Measurements from ENCODE around the gene SP140. TPM values are rescaled to one million over a fixed set of nuclear protein-coding genes. Genes with fewer than 3 reads are reported as not detected.

The SP140 gene
- total and polyA plus RNA-seq, 2 of the 8 experiments (the other 6 are each of a cell fraction or from before 2014, with no cell fraction given): 0.23 to 1.3 TPM

GRCh38 chr2:230305416-230306275 is 80.1 kb downstream of the SP140 start:
- no peak overlapping the region for H2AK5ac ChIP-seq (ENCODE audit: low read depth, low read length)
- no peak overlapping the region for H3K23ac ChIP-seq (ENCODE audit: insufficient read length)
- no peak overlapping the region for H2BK5ac ChIP-seq (ENCODE audit: low read depth, low read length)
- H3K79me1 ChIP-seq (ENCODE audit: low read depth, low read length): no peaks in the 10 kb centered on the region
- no peaks in the 10 kb centered on the region for H3K23me2 ChIP-seq (ENCODE audit: low read depth, low read length)
- peaks cover 0 to 3% of the 10 kb centered on the region in 2 experiments; a peak in 1 of 4 replicates for H3K9me3 ChIP-seq (ENCODE audit: insufficient read depth in 2 of 2, low read depth in 1 of 2, low read length in 1 of 2)
- H3K27ac ChIP-seq (ENCODE audit: low read depth, low read length): no peak overlapping the region
- no peak overlapping the region for H3K14ac ChIP-seq (ENCODE audit: insufficient read length)
- H4K20me1 ChIP-seq (replicated peaks in 1 of 2; ENCODE audit: control insufficient read depth in 1 of 2, insufficient read depth in 2 of 2, low read length in 2 of 2): no peaks in the 10 kb centered on the region
- H2BK120ac ChIP-seq (replicated peaks; ENCODE audit: low read depth, low read length): no peak overlapping the region
- ChIA-PET CTCF (ENCODE audit: partially characterized antibody) (no interaction called here), POLR2A (ENCODE audit: partially characterized antibody) (no interaction called here)
- no peak overlapping the region for H3K4me3 ChIP-seq (ENCODE audit: extremely low read depth in 1 of 4, insufficient read depth in 2 of 4, low read depth in 3 of 4, low read length in 4 of 4)
- no peak overlapping the region for H2AFZ ChIP-seq (ENCODE audit: low read length)
- H3K4ac ChIP-seq (replicated peaks; ENCODE audit: insufficient read length, low read depth, low read length): no peak overlapping the region
- 91% methylated on average over 23 of the region's 23 CpGs; no CpG with 5 or more reads in 1 of the 2 experiments for WGBS, 2 experiments (ENCODE audit: extremely low coverage in 1 of 2, insufficient coverage in 1 of 2, insufficient read length in 1 of 2, insufficient replicate concordance in 2 of 2, low coverage in 1 of 2, low lambda C conversion rate in 2 of 2, missing lambda C conversion rate in 1 of 2)
- no peak overlapping the region for H4K91ac ChIP-seq (replicated peaks; ENCODE audit: insufficient read length, low read length)
- H3K9ac ChIP-seq (replicated peaks in 1 of 4; ENCODE audit: extremely low read depth in 1 of 4, low read depth in 3 of 4, low read length in 3 of 4): no peak overlapping the region
- H3K27me3 ChIP-seq (replicated peaks in 1 of 4; ENCODE audit: control insufficient read depth in 3 of 4, extremely low read depth in 1 of 4, insufficient read depth in 3 of 4, low read length in 3 of 4): no peaks in the 10 kb centered on the region
- peak overlapping the region; percentile 68; the same call in 1 of the 2 replicates for H4K8ac ChIP-seq (ENCODE audit: extremely low read depth, insufficient read depth, low read length)
- H3K18ac ChIP-seq (ENCODE audit: extremely low read depth, low read length): no peak overlapping the region
- DNase-seq (ENCODE audit: low read depth in 1 of 2, low spot score in 2 of 2) (no peak), FAIRE-seq (no peak)
- H4K5ac ChIP-seq (ENCODE audit: insufficient read length, low read depth, low read length): no peak overlapping the region
- H3K79me2 ChIP-seq (ENCODE audit: control insufficient read depth in 1 of 2, insufficient read depth in 2 of 2, low read length in 2 of 2): no peaks in the 10 kb centered on the region
- no peaks in the 10 kb centered on the region for H3K36me3 ChIP-seq (ENCODE audit: control insufficient read depth in 2 of 4, insufficient read depth in 4 of 4, low read length in 3 of 4)
- no peak overlapping the region for H2BK12ac ChIP-seq (ENCODE audit: low read depth, low read length)
- H3K4me1 ChIP-seq (replicated peaks in 1 of 4; ENCODE audit: control insufficient read depth in 3 of 4, insufficient read depth in 4 of 4, low read length in 3 of 4): no peaks in the 10 kb centered on the region
- no peak overlapping the region for H3K4me2 ChIP-seq (ENCODE audit: insufficient read depth in 1 of 2, low read depth in 2 of 2, low read length in 2 of 2)
- H3K56ac ChIP-seq (replicated peaks; ENCODE audit: insufficient read length, low read depth, low read length): no peak overlapping the region
- H2BK20ac ChIP-seq (ENCODE audit: low read length): no peak overlapping the region
- H2BK15ac ChIP-seq (ENCODE audit: low read length): no peak overlapping the region
- TF ChIP-seq SP4 (IDR thresholded peaks at IDR 0.05; ENCODE audit: low read length) (no peak), TBP (IDR thresholded peaks at IDR 0.05; ENCODE audit: low read depth, low read length) (no peak)
